Breast epithelium (tissue), 4 donors: ENCODE results near the gene ATAD3B. TPM values are rescaled to one million over a fixed set of nuclear protein-coding genes. Genes with fewer than 3 reads are reported as not detected.
"Not testable (repeated sequence)": the region's sequence is repeated elsewhere in the genome, so short reads cannot be mapped to it uniquely, and the experiment has no call there.

Source experiments
- DNase-seq, 2 donors: peaks; one replicate each; pipeline ENCODE4 v3.0.0-alpha.2; 2019; ENCODE audit warnings: low spot score in 2 of 2
- H3K27ac ChIP-seq, 2 donors: fragments of 200-600 bp; sonication (generic) in 1 of 2; one replicate each; pipeline ENCODE4 v1.5.1; 2016 to 2019; ENCODE audit warnings: mild to moderate bottlenecking in 1 of 2
- H3K27me3 ChIP-seq, 2 donors: fragments of 200-600 bp; sonication (generic) in 1 of 2; one replicate each; pipeline versions ENCODE4 v1.5.1 to v1.6.0; 2017 to 2019; ENCODE audit warnings: control low read depth in 1 of 2, mild to moderate bottlenecking in 1 of 2
- H3K36me3 ChIP-seq: fragments of 200-600 bp; one replicate; pipeline ENCODE4 v1.5.1; 2019
- H3K4me1 ChIP-seq, 2 donors: fragments of 200-600 bp; sonication (generic); one replicate each; pipeline ENCODE4 v1.5.1; 2016 to 2019; ENCODE audit warnings: control low read depth in 1 of 2
- H3K4me3 ChIP-seq, 3 donors: fragments of 200-600 bp; sonication (generic); 1 replicate in 2 of 3; 2 replicates in 1 of 3; pipeline ENCODE4 v1.5.1; 2016 to 2019; ENCODE audit warnings: mild to moderate bottlenecking in 3 of 3, moderate library complexity in 2 of 3
- H3K9me3 ChIP-seq, 2 donors: fragments of 200-600 bp; sonication (generic) in 1 of 2; one replicate each; pipeline ENCODE4 v1.5.1; 2016 to 2019; ENCODE audit warnings: control low read depth in 1 of 2
- POLR2A ChIP-seq: fragments of 450-650 bp; IDR thresholded peaks from one replicate; pipeline ENCODE4 v1.6.1; 2016; ENCODE audit warnings: antibody characterized with exemption, mild to moderate bottlenecking, moderate library complexity
- POLR2AphosphoS5 ChIP-seq, 3 donors: sonication (generic); formaldehyde crosslinking; IDR thresholded peaks; one replicate each; pipeline ENCODE4 v1.6.1; 2017; ENCODE audit warnings: antibody characterized with exemption in 3 of 3
- intact Hi-C: fragments of 100-400 bp; cut with DNase I; formaldehyde crosslinking; loops from one replicate; pipeline ENCODE4 v1.15.1; 2023; ENCODE audit warnings: low total_unique reads
- total RNA-seq, 3 donors: library from RNA; depleted of rRNA; stranded (reverse); fragments of >200 nt; gene quantifications; one replicate each; pipeline ENCODE4 v1.1.0, GENCODE V29; 2016
- TF ChIP-seq, protein P1 (sequence below), 3 donors: fragments of 450-650 bp; IDR thresholded peaks; one replicate each; pipeline ENCODE4 v1.5.1; 2016 to 2017; ENCODE audit warnings: antibody characterized with exemption in 3 of 3, mild to moderate bottlenecking in 3 of 3, moderate library complexity in 3 of 3

ATAD3B gene
- total RNA-seq, 3 donors from 2014 or later = 9.9 to 22.9 (median 22.4) TPM

DNA sequence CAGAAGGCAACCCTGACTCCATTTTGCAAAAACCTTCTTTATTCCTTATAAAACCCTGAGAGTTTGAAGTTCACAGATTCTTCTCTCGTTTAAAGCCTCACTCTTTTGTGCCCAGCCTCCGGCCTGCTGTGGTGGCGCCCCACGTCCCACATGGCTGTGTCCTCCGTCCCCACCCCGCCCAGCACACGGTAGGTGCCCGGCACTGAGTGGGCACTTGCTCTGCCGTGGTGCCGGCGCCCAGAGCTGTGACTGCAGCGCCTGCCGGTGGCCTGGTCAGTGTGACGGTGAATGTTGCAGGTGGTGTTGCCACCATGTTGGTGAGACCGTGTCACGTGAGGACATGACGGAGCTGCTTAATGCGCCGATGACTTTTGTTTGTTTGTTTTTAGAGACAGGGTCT lies 49.8 kb downstream of the ATAD3B start:
- no peaks in the 10 kb centered on the region for H3K9me3 ChIP-seq
- intact Hi-C loops = no loop called here
- no peak overlapping the region for H3K27ac ChIP-seq
- no peak overlapping the region for H3K4me3 ChIP-seq
- no peaks in the 10 kb centered on the region for H3K36me3 ChIP-seq
- DNase-seq = no peak
- no peaks in the 10 kb centered on the region for H3K27me3 ChIP-seq
- TF ChIP-seq POLR2A = no peak
- TF ChIP-seq, protein P1, sequence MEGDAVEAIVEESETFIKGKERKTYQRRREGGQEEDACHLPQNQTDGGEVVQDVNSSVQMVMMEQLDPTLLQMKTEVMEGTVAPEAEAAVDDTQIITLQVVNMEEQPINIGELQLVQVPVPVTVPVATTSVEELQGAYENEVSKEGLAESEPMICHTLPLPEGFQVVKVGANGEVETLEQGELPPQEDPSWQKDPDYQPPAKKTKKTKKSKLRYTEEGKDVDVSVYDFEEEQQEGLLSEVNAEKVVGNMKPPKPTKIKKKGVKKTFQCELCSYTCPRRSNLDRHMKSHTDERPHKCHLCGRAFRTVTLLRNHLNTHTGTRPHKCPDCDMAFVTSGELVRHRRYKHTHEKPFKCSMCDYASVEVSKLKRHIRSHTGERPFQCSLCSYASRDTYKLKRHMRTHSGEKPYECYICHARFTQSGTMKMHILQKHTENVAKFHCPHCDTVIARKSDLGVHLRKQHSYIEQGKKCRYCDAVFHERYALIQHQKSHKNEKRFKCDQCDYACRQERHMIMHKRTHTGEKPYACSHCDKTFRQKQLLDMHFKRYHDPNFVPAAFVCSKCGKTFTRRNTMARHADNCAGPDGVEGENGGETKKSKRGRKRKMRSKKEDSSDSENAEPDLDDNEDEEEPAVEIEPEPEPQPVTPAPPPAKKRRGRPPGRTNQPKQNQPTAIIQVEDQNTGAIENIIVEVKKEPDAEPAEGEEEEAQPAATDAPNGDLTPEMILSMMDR (IDR thresholded peaks at IDR 0.05) = no peak
- TF ChIP-seq POLR2AphosphoS5 (IDR thresholded peaks at IDR 0.05) = no peak
- no peaks in the 10 kb centered on the region for H3K4me1 ChIP-seq

DNA sequence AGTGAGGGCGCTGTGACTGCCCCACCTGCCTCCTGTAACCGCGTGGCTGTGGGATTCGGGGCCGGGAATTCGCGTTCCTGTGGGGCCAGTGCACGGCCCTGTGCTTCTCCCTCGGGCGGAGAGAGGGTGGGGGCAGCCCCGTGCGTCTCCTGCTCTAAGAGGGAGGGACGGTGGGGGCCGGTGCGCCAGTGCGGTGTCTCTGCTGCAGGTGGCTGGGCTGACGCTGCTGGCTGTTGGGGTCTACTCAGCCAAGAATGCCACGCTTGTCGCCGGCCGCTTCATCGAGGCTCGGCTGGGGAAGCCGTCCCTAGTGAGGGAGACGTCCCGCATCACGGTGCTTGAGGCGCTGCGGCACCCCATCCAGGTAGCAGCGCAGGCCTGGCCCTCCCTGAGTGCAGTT lies 51.0 kb downstream of the ATAD3B start:
- H3K4me3 ChIP-seq, DNase-seq, H3K36me3 ChIP-seq, intact Hi-C loops, H3K27me3 ChIP-seq, H3K9me3 ChIP-seq, H3K4me1 ChIP-seq, H3K27ac ChIP-seq: not testable (repeated sequence)

DNA sequence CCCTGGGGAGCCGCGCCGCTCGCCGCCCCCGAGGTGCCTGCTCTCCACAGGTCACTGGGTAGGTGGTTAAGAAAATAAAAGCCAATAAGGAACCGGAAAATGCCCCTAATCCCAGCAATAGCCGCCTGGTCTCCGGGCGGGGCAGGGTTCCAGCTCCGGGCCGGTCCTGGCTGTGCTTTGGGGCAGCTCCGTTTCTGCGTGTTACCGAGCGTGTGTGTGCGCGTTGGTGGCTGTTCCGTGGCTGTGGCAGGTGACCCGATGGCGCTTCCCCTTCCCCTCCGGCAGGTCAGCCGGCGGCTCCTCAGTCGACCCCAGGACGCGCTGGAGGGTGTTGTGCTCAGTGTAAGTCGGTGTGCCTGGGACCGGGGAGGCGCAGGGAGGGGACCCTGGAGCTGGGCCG lies 51.7 kb downstream of the ATAD3B start:
- H3K36me3 ChIP-seq, DNase-seq, H3K27ac ChIP-seq, H3K9me3 ChIP-seq, H3K27me3 ChIP-seq, H3K4me1 ChIP-seq, H3K4me3 ChIP-seq, intact Hi-C loops: not testable (repeated sequence)

DNA sequence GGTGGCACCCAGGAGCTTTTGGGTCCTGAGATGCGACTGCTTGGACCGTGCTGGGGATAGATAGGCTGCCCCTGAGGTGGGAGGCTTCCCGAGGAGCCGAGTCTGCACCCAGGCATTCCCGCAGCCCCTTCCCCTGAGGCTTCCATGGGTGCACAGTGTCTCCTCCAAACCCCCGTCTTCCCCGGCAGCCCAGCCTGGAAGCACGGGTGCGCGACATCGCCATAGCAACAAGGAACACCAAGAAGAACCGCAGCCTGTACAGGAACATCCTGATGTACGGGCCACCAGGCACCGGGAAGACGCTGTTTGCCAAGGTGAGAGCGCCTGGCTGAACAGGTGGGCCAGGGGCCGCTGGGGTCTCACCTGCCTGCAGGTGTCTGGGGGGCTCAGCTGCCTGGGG lies 52.1 kb downstream of the ATAD3B start:
- H3K9me3 ChIP-seq, H3K36me3 ChIP-seq, H3K4me3 ChIP-seq, DNase-seq, H3K27me3 ChIP-seq, intact Hi-C loops, H3K4me1 ChIP-seq, H3K27ac ChIP-seq: not testable (repeated sequence)

DNA sequence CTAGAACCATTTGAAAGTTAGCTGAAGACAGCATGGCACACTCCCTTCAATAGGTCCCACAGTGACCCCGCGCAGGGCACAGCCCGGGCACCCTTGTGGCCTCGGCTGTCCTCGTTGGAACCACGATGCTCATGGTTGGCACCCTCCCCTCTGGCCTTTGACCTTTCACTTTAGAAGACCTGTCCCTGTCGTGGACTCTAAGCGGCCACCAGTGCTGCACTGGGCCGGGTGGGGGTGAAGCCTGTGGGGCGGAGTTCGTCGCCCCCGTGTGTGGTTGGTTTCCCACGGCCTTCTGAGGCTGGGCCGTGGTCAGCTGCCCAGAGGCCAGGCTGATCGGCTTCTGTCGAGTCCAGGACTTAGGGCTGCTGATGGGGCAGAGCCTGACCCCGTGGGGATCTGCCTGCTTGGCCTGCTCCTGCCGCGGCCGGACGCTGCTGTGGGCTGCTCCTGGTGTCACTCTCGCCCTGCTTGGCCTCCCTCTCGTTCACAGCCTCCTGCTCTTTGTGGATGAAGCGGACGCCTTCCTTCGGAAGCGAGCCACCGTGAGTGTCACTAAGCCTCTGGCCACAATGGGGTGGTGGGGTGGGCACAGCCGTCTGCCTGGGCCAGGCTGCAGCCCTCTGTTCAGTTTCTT lies 53.3 kb downstream of the ATAD3B start:
- H3K4me1 ChIP-seq, H3K4me3 ChIP-seq, H3K36me3 ChIP-seq, H3K9me3 ChIP-seq, H3K27ac ChIP-seq, H3K27me3 ChIP-seq, DNase-seq, intact Hi-C loops: not testable (repeated sequence)

DNA sequence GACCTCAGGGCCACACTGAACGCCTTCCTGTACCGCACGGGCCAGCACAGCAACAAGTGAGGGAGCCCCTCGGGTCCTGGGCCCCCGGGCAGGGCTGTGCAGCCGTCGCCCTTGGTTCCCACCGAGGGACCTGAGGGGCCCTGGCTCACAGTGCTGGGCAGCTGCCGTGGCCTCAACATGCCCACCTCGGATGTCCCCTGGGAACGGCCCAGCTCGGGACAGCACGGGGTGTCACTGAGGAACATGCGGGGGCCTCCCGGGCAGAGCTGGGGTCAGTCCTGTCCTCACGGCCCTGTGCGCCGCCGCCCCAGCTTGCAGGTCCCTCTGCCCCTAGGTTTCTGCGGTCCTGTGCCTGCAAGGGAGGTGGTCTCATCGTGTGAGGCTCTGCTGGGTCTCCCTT lies 54.9 kb downstream of the ATAD3B start:
- intact Hi-C loops, DNase-seq, H3K4me1 ChIP-seq, H3K4me3 ChIP-seq, H3K36me3 ChIP-seq, H3K27me3 ChIP-seq, H3K9me3 ChIP-seq, H3K27ac ChIP-seq: not testable (repeated sequence)

DNA sequence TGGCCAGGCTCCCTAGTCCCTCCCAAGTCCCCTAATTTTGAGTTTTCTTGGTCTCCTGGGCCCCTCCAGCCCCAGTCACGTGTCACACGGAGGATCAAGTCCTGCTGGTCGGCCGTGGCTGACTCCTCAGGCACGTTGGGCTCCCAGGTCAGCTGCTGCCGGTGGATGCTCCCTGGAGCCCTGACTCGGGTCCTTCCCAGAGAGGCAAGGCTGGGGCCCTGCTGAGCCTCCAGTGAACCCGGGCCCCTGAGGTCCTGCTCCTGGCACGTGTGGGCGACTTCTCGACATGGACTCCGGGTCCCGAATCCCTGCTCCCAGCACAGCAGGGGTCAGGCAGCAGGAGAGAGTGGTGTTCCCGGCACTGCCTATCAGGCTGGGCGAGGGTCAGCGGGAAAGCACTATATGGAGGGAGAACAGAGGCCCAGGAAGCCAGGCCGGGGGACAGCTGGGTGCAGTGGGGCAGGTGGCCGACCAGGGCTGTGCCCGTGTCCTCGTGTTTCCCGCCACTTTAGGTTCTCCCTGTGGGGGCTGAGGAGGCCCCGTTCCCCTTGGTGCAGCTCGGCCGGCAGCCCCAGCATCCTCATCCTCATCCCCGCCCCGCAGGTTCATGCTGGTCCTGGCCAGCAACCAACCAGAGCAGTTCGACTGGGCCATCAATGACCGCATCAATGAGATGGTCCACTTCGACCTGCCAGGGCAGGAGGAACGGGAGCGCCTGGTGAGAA lies 55.7 kb downstream of the ATAD3B start:
- H3K9me3 ChIP-seq = peaks cover 3 to 8% of the 10 kb centered on the region in 2 donors
- no peaks in the 10 kb centered on the region for H3K4me1 ChIP-seq
- H3K27me3 ChIP-seq = no peaks in the 10 kb centered on the region
- H3K27ac ChIP-seq = no peak overlapping the region
- DNase-seq = no peak
- H3K4me3 ChIP-seq = no peak overlapping the region
- intact Hi-C loops = no loop called here
- H3K36me3 ChIP-seq = no peaks in the 10 kb centered on the region
- TF ChIP-seq POLR2AphosphoS5 (IDR thresholded peaks at IDR 0.05) = no peak

DNA sequence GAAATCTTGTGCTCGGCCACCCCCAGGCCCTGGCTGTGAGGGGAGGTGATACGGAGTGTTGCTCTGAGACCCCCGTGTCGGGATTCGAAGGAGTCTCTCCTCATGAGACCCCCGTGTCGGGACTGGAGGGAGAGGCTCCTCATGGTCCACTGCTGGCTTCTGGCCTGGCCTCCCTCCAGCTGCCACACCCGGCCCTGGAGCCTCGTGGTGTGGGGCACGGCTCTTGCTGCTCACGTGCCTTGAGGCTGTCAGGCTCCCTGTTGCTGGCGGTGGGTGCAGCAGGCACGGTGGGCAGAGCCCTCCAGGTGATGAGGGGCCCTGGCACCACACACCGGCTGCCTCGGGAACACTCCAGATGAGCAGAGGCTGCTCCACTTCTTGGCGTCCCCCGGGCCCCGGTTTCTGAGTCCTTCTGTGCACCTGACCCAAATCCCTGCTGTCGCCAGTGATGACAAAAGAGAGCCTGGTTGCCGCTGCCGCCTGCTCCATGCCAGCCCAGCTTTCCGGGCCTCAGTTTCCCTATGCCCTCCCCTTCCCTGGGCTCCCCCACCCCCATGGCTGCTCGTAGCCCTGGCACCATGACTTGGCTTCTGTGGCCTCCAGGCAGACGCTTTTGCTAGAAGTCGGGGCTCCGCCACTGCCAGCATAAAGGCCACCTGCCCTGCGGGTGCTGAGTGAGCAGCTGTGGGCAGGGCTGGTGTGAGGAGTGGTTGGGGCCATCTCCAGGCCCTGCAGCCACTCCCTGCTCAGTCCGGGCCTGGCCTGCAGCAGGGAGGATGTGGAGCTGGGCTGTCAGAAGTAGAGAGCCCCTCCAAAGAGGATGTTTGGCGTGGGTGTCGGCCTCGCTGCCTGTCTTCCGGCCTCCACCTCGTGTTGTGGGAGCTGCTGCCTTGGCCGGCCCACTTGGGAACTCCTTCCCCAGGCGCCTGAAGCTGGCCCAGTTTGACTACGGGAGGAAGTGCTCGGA lies 57.0 kb downstream of the ATAD3B start:
- DNase-seq = no peak
- Histone ChIP-seq H3K9me3 (peaks cover 8 to 11% of the 10 kb centered on the region in 2 donors), H3K4me3 (no peak overlapping the region), H3K27ac (no peak overlapping the region), H3K36me3 (no peaks in the 10 kb centered on the region), H3K27me3 (no peaks in the 10 kb centered on the region), H3K4me1 (no peaks in the 10 kb centered on the region)
- intact Hi-C loops = no loop called here
- no peak for TF ChIP-seq POLR2A
- TF ChIP-seq, protein P1 (IDR thresholded peaks at IDR 0.05) = no peak
